ENCODE measurements around the gene LRRC25.

DNA sequence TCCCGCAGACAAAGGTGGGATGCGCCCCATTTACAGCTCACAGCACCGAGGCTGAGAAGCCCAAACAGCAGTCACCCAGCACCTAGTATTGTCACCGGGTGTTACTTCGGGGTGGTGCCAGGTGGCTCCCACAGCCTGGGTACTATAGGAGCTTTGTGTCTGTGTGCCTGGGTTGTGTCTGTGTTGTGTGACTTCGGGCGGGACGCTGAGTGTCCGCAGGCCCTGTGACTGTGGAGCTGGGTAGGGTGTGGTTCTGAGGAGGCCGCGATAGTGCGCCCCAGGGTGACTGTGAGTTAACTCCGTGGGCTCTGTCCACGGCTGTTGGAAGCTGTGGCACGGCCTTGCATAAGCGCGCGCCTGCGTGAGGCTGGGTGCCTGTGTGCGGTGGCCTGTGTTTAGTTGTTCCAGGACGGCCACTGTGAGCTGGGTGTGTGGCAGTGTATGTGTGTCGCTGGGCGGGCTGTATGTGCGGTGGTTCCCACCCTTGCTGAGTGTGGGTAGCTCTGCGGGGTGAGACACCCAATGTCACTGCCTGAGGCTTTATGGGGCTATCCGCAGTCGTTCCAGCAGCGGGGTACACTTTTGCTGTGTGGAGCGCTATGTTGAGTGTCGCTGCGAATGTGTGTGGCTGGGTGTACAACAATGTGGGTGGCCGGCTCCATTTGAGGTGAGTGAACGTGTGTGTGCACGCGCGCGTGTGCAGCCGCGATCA is 21.2 kb upstream of the LRRC25 start:
- TF ChIP-seq, protein P1, sequence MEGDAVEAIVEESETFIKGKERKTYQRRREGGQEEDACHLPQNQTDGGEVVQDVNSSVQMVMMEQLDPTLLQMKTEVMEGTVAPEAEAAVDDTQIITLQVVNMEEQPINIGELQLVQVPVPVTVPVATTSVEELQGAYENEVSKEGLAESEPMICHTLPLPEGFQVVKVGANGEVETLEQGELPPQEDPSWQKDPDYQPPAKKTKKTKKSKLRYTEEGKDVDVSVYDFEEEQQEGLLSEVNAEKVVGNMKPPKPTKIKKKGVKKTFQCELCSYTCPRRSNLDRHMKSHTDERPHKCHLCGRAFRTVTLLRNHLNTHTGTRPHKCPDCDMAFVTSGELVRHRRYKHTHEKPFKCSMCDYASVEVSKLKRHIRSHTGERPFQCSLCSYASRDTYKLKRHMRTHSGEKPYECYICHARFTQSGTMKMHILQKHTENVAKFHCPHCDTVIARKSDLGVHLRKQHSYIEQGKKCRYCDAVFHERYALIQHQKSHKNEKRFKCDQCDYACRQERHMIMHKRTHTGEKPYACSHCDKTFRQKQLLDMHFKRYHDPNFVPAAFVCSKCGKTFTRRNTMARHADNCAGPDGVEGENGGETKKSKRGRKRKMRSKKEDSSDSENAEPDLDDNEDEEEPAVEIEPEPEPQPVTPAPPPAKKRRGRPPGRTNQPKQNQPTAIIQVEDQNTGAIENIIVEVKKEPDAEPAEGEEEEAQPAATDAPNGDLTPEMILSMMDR (conservative IDR thresholded peaks at IDR 0.05; ENCODE audit: low read length): no peak; the same call in 1 of the 2 replicates
- no peak for TF ChIP-seq EZH2phosphoT487 (IDR thresholded peaks at IDR 0.05; ENCODE audit: borderline replicate concordance, low read depth, low read length)

Data from OCI-LY7 (cell line).